Testis (tissue), 3 donors: Measurements from ENCODE around the gene GALNT12. TPM values are rescaled to one million over a fixed set of nuclear protein-coding genes. Genes with fewer than 3 reads are reported as not detected.

ENCODE experiments used
- DNase-seq: peaks from one replicate; pipeline ENCODE4 v3.0.0-alpha.2; 2019
- H3K27ac ChIP-seq, 2 donors: fragments of 200-600 bp; sonication (generic); one replicate each; pipeline ENCODE4 v1.5.1; 2019
- H3K27me3 ChIP-seq: fragments of 200-600 bp; sonication (generic); one replicate; pipeline ENCODE4 v1.5.1; 2019
- H3K36me3 ChIP-seq: fragments of 200-600 bp; sonication (generic); one replicate; pipeline ENCODE4 v1.5.1; 2017; ENCODE audit warnings: low read depth; ENCODE audit errors: missing control alignments
- H3K4me1 ChIP-seq: fragments of 200-600 bp; sonication (generic); one replicate; pipeline ENCODE4 v1.5.1; 2019
- H3K4me3 ChIP-seq, 2 donors: fragments of 200-600 bp; sonication (generic); one replicate each; pipeline ENCODE4 v1.5.1; 2017 to 2019
- H3K9me3 ChIP-seq: fragments of 200-600 bp; sonication (generic); one replicate; pipeline ENCODE4 v1.5.1; 2017
- POLR2A ChIP-seq: fragments of 450-650 bp; IDR thresholded peaks from one replicate; pipeline ENCODE4 v1.6.1; 2017; ENCODE audit warnings: antibody characterized with exemption, mild to moderate bottlenecking, moderate library complexity
- WGBS, 2 donors: methylation state at CpG; one replicate each; pipeline ENCODE4 v1.1.5; 2018; 5-methylcytosine and 5-hydroxymethylcytosine counted together
- intact Hi-C: fragments of 100-400 bp; cut with DNase I; formaldehyde crosslinking; loops from one replicate; pipeline ENCODE4 v1.15.1; 2023; ENCODE audit warnings: low total_unique reads
- polyA plus RNA-seq: library from polyadenylated mRNA; stranded (reverse); fragments of 350-450 nt; fragmentation: Illumina TruSeq; extraction: RNeasy Lipid Tissue Mini Kit (QIAGEN cat#74804); gene quantifications from one replicate; pipeline ENCODE4 v1.2.3, GENCODE V29; 2014; ENCODE audit warnings: low read depth, low replicate concordance; ENCODE audit not compliant: insufficient read depth
- total RNA-seq, 2 donors: library from RNA; depleted of rRNA; stranded (reverse); fragments of >200 nt; gene quantifications; one replicate each; pipeline ENCODE4 v1.2.3, GENCODE V29; 2016
- TF ChIP-seq, protein P1 (sequence below), 3 experiments: fragments of 450-650 bp in 2 of 3; fragments of 200-600 bp in 1 of 3; sonication (generic) in 1 of 3; IDR thresholded peaks; one replicate each; pipeline ENCODE4 v1.5.1; 2016 to 2019; ENCODE audit warnings: antibody characterized with exemption in 3 of 3, mild to moderate bottlenecking in 2 of 3, moderate library complexity in 1 of 3

GALNT12 gene
- total and polyA plus RNA-seq, 3 donors from 2014 or later = 6.9 to 8.0 (median 7.5) TPM

DNA sequence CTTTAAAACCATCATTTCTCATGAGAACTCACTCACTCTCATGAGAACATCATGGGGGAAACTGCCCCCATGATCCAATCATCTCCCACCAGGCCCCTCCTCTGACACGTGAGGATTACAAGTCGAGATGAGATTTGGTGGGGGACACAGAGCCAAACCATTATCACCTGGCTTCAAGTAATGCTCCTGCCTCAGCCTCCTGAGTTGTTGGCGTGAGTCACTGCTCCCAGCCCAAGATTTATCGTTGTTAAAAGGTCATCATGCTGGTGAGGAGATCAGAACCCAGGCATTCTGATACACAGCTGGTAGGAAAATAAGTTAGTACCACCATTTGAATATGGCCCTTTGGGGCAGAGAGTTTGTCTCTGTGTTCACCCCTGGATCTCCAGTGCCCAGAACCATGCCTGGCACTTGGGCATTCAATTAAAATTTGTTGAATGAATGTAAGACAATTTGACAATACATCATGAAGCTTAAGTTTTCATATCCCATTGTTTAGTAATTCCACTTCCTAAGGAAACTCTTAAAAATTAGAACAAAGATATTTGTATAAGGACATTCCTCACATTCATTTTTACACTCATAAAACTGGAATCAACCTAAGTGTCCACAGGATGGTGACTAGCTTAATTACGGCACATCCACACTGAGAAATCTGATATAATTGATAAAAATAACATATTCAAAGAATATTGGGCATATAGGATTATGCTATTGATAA lies 78.3 kb downstream of the GALNT12 start:
- intact Hi-C loops = no loop called here
- 82 to 84% methylated on average over 5 of the region's 5 CpGs for WGBS, 2 donors
- Histone ChIP-seq H3K4me1 (peaks cover 30% of the 10 kb centered on the region), H3K36me3 (no peaks in the 10 kb centered on the region), H3K9me3 (no peaks in the 10 kb centered on the region), H3K27me3 (no peaks in the 10 kb centered on the region), H3K4me3 (no peak overlapping the region), H3K27ac (peak overlapping the region in 1 of 2 donors; percentile 74)
- TF ChIP-seq, protein P1, sequence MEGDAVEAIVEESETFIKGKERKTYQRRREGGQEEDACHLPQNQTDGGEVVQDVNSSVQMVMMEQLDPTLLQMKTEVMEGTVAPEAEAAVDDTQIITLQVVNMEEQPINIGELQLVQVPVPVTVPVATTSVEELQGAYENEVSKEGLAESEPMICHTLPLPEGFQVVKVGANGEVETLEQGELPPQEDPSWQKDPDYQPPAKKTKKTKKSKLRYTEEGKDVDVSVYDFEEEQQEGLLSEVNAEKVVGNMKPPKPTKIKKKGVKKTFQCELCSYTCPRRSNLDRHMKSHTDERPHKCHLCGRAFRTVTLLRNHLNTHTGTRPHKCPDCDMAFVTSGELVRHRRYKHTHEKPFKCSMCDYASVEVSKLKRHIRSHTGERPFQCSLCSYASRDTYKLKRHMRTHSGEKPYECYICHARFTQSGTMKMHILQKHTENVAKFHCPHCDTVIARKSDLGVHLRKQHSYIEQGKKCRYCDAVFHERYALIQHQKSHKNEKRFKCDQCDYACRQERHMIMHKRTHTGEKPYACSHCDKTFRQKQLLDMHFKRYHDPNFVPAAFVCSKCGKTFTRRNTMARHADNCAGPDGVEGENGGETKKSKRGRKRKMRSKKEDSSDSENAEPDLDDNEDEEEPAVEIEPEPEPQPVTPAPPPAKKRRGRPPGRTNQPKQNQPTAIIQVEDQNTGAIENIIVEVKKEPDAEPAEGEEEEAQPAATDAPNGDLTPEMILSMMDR (IDR thresholded peaks at IDR 0.05) = no peak
- no peak for TF ChIP-seq POLR2A
- no peak for DNase-seq

DNA sequence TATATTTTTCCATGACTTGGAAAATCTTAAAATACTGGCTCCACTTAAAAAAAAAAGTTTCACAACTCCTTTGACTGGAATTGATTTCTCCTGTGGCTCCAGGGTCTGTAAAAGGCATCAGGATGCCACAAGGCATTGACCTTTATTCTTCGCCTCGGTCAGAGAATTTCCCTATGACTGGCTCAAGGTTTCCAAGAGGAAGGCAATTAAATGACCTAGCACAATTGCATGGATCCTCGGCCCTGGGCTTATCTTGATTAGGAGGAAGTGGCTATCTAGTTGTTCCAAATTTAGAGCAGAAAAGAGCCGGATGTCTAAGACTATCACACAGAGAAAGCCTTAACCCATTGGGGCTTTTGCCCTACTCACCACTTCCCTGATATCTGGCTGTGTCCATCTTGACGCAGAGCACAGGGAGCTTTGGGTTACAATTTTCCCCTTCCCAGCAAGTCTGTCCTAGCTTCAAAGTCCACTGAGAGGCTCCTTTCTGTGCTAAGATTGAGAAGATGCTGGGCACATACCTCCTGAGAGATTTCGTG lies 79.3 kb downstream of the GALNT12 start:
- Histone ChIP-seq H3K36me3 (no peaks in the 10 kb centered on the region), H3K9me3 (no peaks in the 10 kb centered on the region), H3K4me3 (no peak overlapping the region), H3K4me1 (peaks cover 30% of the 10 kb centered on the region), H3K27me3 (no peaks in the 10 kb centered on the region), H3K27ac (peak overlapping the region; percentile 13 to 74)
- intact Hi-C loops = no loop called here
- TF ChIP-seq, protein P1 (IDR thresholded peaks at IDR 0.05) = no peak
- no peak for TF ChIP-seq POLR2A
- WGBS, 2 donors = 35 to 50% methylated on average over 6 of the region's 6 CpGs
- no peak for DNase-seq

DNA sequence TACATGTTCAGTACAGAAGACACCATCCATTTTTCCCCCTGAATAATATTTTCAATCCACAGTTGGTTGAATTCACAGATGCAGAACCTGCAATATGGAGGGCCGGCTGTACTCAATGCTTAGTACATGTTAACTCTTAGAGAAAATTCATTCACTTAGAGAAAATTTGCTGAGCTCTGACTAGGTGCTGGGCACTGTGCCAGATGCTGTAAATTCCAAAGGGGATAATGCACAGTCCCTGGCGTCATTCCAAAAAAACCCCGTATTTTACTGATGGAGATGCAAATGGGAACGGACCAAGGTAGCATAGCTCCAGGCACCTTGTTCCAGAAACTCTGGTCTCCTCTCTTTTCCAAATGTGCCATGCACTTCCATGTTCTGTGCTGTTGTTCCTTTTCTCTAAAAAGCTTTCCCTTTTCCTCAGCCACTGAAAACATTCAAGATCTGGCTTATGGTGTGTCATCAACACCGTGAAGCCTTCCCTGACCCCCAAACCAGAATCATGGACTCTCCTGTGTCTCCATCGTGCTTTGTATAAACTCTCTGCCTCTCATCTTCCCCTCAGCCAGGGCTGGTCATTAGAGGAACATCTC lies 80.5 kb downstream of the GALNT12 start:
- Histone ChIP-seq H3K9me3 (no peaks in the 10 kb centered on the region), H3K27me3 (no peaks in the 10 kb centered on the region), H3K4me3 (no peak overlapping the region), H3K36me3 (no peaks in the 10 kb centered on the region), H3K4me1 (peaks cover 20% of the 10 kb centered on the region), H3K27ac (no peak overlapping the region)
- no peak for DNase-seq
- intact Hi-C loops = no loop called here
- no peak for TF ChIP-seq POLR2A
- TF ChIP-seq, protein P1 (IDR thresholded peaks at IDR 0.05) = no peak
- WGBS, 2 donors = 64 to 69% methylated on average over 6 of the region's 6 CpGs

DNA sequence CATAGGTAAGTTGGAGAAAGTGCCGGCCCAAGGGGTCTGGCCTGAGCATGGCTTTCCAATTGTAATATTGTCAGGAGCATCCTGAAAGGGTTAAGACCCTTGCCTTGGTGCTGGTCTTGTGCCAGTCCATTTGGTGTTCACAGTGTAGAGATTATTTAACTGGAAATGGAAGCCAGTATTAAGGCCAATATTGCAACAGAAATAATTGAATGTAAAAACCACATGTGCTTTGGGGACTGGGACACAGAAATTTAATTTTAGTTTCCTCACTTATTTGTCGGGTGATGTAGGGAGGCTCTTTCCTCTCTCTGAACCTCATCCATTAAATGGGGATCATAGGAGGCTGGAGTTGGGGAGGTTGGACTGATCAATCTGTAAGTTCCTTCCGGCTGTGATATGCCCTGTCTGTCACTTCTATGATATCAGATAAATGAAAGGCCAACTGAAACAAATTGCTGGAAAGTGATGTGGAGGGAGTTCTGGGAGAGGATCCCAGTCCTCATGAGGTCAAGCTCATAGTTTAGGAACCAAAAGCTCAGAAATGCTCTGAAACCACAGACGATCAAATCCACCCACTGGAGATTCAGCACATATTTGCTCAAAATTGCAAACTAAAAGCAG lies 81.4 kb downstream of the GALNT12 start:
- 65 to 67% methylated on average over 4 of the region's 4 CpGs for WGBS, 2 donors
- TF ChIP-seq POLR2A = no peak
- TF ChIP-seq, protein P1 (IDR thresholded peaks at IDR 0.05) = no peak

More for the DNA sequence above, 81.4 kb downstream of the GALNT12 start:
- Histone ChIP-seq H3K4me3 (no peak overlapping the region), H3K27me3 (no peaks in the 10 kb centered on the region), H3K9me3 (no peaks in the 10 kb centered on the region), H3K4me1 (peaks cover 20% of the 10 kb centered on the region), H3K27ac (no peak overlapping the region), H3K36me3 (no peaks in the 10 kb centered on the region)
- DNase-seq = no peak
- intact Hi-C loops = no loop called here
